Panc1 (cell line): ENCODE measurements around the gene TRIM29. TPM values are rescaled to one million over a fixed set of nuclear protein-coding genes. Genes with fewer than 3 reads are reported as not detected.

ENCODE experiments used
- ATAC-seq: fragments of 200-7000 bp; cut with Tn5 transposase; 2 replicates; pipeline ENCODE4 v1.9.1; 2020; ENCODE audit warnings: mild to moderate bottlenecking, moderate library complexity
- Bru-seq: library from RNA; stranded (reverse); fragments of 400-500 nt; gene quantifications from one replicate; lab custom pipeline; 2021; lab: Mats Ljungman, UMichigan
- BruChase-seq, 2 experiments: library from RNA; stranded (reverse); fragments of 400-500 nt; gene quantifications; one replicate each; lab custom pipeline; 2021; lab: Mats Ljungman, UMichigan
- BruUV-seq: library from RNA; stranded (reverse); fragments of 400-500 nt; replicated peaks from 2 replicates; lab custom pipeline; 2021; lab: Mats Ljungman, UMichigan
- CTCF ChIA-PET: fragments of 300-600 bp; sonication (Branson Sonifier 250); formaldehyde crosslinking; loops from one replicate; lab custom pipeline; 2022; ENCODE audit warnings: antibody characterized with exemption; lab: Charles Lee
- POLR2A ChIA-PET: fragments of 300-600 bp; sonication (Branson Sonifier 250); formaldehyde crosslinking; loops from one replicate; lab custom pipeline; 2022; ENCODE audit warnings: antibody characterized with exemption; lab: Charles Lee
- DNase-seq: peaks from one replicate; pipeline ENCODE4 v3.0.0-alpha.2; 2010; ENCODE audit warnings: low read depth, low spot score
- H3K27ac ChIP-seq: 2 replicates; pipeline ENCODE4 v1.5.1; 2011; ENCODE audit warnings: mild to moderate bottlenecking, low read length, inconsistent platforms
- H3K27me3 ChIP-seq: fragments of 200-500 bp; sonication (Bioruptor generic); 2 replicates; pipeline ENCODE4 v1.6.0; 2014; ENCODE audit warnings: low read length, inconsistent platforms; ENCODE audit not compliant: control insufficient read depth, insufficient read depth
- H3K36me3 ChIP-seq: fragments of 200-500 bp; sonication (Bioruptor generic); 2 replicates; pipeline ENCODE4 v1.5.1; 2014; ENCODE audit warnings: inconsistent platforms, mild to moderate bottlenecking, low read length, moderate library complexity; ENCODE audit not compliant: control insufficient read depth, insufficient read depth
- H3K4me1 ChIP-seq: 2 replicates; pipeline ENCODE4 v1.5.1; 2011; ENCODE audit warnings: inconsistent platforms, mild to moderate bottlenecking, low read length, moderate library complexity; ENCODE audit not compliant: control insufficient read depth, insufficient read depth
- H3K4me3 ChIP-seq, 2 experiments: 2 replicates each; pipeline ENCODE4 v1.5.1; 2011 to 2012; ENCODE audit warnings: low read depth in 2 of 2, low read length in 2 of 2, mild to moderate bottlenecking in 2 of 2, inconsistent platforms in 1 of 2, moderate library complexity in 1 of 2
- H3K9me3 ChIP-seq: fragments of 200-500 bp; sonication (Bioruptor generic); 2 replicates; pipeline ENCODE4 v1.5.1; 2014; ENCODE audit warnings: low read depth, mild to moderate bottlenecking, inconsistent platforms, low read length, moderate library complexity; ENCODE audit not compliant: control insufficient read depth, insufficient read depth
- POLR2AphosphoS5 ChIP-seq: IDR thresholded peaks from 2 replicates; pipeline ENCODE4 v1.6.1; 2012; ENCODE audit warnings: mild to moderate bottlenecking, low read depth, low read length, moderate library complexity
- SIN3A ChIP-seq: IDR thresholded peaks from 2 replicates; pipeline ENCODE4 v1.6.1; 2012; ENCODE audit warnings: low read depth, mild to moderate bottlenecking, low read length, moderate library complexity, borderline replicate concordance; ENCODE audit not compliant: insufficient read depth
- TCF7L2 ChIP-seq: IDR thresholded peaks from 2 replicates; pipeline ENCODE4 v1.6.1; 2011; ENCODE audit warnings: mild to moderate bottlenecking, low read depth, low read length, inconsistent platforms
- in situ Hi-C: cut with HindIII; loops from 2 replicates; pipeline ENCODE4 v1.10.0; 2016; ENCODE audit warnings: low sequenced_read_pairs, low pct_unique_long_range_greater_than_20kb
- intact Hi-C: fragments of 100-400 bp; cut with micrococcal nuclease; formaldehyde crosslinking; loops from one replicate; pipeline ENCODE4 v1.10.0; 2022; ENCODE audit not compliant: unreplicated experiment
- long read RNA-seq: library from polyadenylated mRNA; unstranded; transcript quantifications from one replicate; pipeline ENCODE4 v2.0.0, GENCODE V29; 2021; ENCODE audit not compliant: unreplicated experiment
- polyA plus RNA-seq: library from polyadenylated mRNA; unstranded; fragments of >200 nt; gene quantifications from one replicate; pipeline ENCODE4 v1.2.1, GENCODE V29; 2012; ENCODE audit warnings: missing spikeins; ENCODE audit not compliant: insufficient read length
- total RNA-seq: library from RNA; stranded (reverse); gene quantifications from one replicate; pipeline ENCODE4 v1.2.1, GENCODE V29; 2021; ENCODE audit not compliant: unreplicated experiment
- TF ChIP-seq, protein P1 (sequence below), 2 experiments: IDR thresholded peaks; 2 replicates each; pipeline ENCODE4 v1.6.1; 2011 to 2012; ENCODE audit warnings: low read depth in 2 of 2, control low read depth in 1 of 2, low read length in 1 of 2, mild to moderate bottlenecking in 1 of 2, moderate library complexity in 1 of 2; ENCODE audit not compliant: insufficient read depth in 1 of 2
- TF ChIP-seq, protein P2 (sequence below): fragments of 450-650 bp; IDR thresholded peaks from 2 replicates; pipeline ENCODE4 v1.5.1; 2017; ENCODE audit warnings: mild to moderate bottlenecking

TRIM29 gene, protein sequence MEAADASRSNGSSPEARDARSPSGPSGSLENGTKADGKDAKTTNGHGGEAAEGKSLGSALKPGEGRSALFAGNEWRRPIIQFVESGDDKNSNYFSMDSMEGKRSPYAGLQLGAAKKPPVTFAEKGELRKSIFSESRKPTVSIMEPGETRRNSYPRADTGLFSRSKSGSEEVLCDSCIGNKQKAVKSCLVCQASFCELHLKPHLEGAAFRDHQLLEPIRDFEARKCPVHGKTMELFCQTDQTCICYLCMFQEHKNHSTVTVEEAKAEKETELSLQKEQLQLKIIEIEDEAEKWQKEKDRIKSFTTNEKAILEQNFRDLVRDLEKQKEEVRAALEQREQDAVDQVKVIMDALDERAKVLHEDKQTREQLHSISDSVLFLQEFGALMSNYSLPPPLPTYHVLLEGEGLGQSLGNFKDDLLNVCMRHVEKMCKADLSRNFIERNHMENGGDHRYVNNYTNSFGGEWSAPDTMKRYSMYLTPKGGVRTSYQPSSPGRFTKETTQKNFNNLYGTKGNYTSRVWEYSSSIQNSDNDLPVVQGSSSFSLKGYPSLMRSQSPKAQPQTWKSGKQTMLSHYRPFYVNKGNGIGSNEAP
- total RNA-seq (0.64 TPM), Bru-seq, nascent RNA (percentile 13 among the genes with signal in this experiment), BruChase-seq, experiment 1, labeled RNA remaining after a 2-hour chase (percentile 6 among the genes with signal in this experiment), BruChase-seq, experiment 2, labeled RNA remaining after a 6-hour chase (percentile 7 among the genes with signal in this experiment)
- 1.1 TPM for polyA plus RNA-seq
- long read RNA-seq, partial matches to known transcripts = 0 of 1 reads
- long read RNA-seq, other reads (novel, unspliced or antisense) = 1 of 1 reads

DNA sequence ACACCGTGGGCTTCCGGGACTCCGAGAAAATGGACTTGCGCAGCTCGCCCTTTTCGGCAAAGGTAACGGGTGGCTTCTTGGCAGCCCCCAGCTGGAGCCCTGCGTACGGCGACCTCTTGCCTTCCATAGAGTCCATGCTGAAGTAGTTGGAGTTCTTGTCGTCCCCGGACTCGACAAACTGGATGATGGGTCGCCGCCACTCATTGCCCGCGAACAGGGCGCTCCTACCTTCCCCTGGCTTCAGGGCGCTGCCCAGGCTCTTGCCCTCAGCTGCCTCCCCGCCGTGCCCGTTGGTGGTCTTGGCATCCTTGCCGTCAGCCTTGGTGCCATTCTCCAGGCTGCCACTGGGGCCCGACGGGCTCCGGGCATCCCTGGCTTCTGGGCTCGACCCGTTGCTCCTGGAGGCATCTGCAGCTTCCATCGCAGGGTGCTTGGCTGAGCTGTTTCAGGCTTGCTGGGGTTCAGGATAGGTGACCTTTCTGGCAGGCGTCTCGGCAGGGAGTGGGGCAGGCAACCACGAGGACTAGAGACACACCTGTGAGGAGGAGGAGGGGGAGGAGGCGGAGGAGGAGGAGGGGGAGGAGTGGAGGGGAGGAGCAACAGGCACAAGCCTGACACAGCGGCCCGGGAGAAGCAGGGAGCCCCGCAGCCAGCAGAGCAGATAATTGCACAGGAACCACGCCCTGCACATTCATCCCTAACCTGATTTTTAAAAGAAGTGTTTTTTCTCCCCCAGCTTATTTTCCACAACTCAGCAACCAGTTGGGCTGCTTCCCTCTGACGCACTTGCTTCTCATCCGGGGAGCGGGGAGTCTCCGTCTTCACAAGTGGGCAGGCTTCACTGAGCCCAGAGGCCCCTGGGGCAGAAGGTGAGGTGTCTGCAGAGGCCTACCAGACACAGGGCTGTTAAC is at the start of gene TRIM29:
TSS of gene TRIM29 (minus strand) at position 503 of the 911 bp plus-strand sequence. CDS start at position 421, 82 bp downstream.
- ATAC-seq = no peak

More for the DNA sequence above, at the start of gene TRIM29:
- no peaks in the 10 kb centered on the region for H3K36me3 ChIP-seq
- H3K9me3 ChIP-seq = no peaks in the 10 kb centered on the region
- TF ChIP-seq, protein P1, sequence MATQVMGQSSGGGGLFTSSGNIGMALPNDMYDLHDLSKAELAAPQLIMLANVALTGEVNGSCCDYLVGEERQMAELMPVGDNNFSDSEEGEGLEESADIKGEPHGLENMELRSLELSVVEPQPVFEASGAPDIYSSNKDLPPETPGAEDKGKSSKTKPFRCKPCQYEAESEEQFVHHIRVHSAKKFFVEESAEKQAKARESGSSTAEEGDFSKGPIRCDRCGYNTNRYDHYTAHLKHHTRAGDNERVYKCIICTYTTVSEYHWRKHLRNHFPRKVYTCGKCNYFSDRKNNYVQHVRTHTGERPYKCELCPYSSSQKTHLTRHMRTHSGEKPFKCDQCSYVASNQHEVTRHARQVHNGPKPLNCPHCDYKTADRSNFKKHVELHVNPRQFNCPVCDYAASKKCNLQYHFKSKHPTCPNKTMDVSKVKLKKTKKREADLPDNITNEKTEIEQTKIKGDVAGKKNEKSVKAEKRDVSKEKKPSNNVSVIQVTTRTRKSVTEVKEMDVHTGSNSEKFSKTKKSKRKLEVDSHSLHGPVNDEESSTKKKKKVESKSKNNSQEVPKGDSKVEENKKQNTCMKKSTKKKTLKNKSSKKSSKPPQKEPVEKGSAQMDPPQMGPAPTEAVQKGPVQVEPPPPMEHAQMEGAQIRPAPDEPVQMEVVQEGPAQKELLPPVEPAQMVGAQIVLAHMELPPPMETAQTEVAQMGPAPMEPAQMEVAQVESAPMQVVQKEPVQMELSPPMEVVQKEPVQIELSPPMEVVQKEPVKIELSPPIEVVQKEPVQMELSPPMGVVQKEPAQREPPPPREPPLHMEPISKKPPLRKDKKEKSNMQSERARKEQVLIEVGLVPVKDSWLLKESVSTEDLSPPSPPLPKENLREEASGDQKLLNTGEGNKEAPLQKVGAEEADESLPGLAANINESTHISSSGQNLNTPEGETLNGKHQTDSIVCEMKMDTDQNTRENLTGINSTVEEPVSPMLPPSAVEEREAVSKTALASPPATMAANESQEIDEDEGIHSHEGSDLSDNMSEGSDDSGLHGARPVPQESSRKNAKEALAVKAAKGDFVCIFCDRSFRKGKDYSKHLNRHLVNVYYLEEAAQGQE (IDR thresholded peaks at IDR 0.05; ENCODE audit: insufficient read depth in 1 of 2, low read depth in 2 of 2, low read length in 1 of 2) = no peak
- no peak for TF ChIP-seq SIN3A
- TF ChIP-seq POLR2AphosphoS5 = no peak
- TF ChIP-seq, protein P2, sequence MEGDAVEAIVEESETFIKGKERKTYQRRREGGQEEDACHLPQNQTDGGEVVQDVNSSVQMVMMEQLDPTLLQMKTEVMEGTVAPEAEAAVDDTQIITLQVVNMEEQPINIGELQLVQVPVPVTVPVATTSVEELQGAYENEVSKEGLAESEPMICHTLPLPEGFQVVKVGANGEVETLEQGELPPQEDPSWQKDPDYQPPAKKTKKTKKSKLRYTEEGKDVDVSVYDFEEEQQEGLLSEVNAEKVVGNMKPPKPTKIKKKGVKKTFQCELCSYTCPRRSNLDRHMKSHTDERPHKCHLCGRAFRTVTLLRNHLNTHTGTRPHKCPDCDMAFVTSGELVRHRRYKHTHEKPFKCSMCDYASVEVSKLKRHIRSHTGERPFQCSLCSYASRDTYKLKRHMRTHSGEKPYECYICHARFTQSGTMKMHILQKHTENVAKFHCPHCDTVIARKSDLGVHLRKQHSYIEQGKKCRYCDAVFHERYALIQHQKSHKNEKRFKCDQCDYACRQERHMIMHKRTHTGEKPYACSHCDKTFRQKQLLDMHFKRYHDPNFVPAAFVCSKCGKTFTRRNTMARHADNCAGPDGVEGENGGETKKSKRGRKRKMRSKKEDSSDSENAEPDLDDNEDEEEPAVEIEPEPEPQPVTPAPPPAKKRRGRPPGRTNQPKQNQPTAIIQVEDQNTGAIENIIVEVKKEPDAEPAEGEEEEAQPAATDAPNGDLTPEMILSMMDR = no peak
- TF ChIP-seq TCF7L2 = no peak
- BruUV-seq = no TSS peak
- ChIA-PET CTCF (no interaction called here), POLR2A (no interaction called here)
- in situ Hi-C loops (no loop called here), intact Hi-C loops (no loop called here)
- H3K4me1 ChIP-seq = no peaks in the 10 kb centered on the region
- no peak within 1 kb of the TSS for H3K27ac ChIP-seq
- H3K27me3 ChIP-seq = peaks cover 16% of the 10 kb centered on the region
- DNase-seq = no peak
- H3K4me3 ChIP-seq = no peak within 1 kb of the TSS
